ENCODE measurements around the gene HIC1. TPM values are rescaled to one million over a fixed set of nuclear protein-coding genes. Genes with fewer than 3 reads are reported as not detected.

HIC1 gene
- total and polyA plus RNA-seq, 9 of the 15 experiments (the other 6 are each of a cell fraction or from before 2014, with no cell fraction given): 0.01 to 2.5 (median 0.18) TPM

DNA sequence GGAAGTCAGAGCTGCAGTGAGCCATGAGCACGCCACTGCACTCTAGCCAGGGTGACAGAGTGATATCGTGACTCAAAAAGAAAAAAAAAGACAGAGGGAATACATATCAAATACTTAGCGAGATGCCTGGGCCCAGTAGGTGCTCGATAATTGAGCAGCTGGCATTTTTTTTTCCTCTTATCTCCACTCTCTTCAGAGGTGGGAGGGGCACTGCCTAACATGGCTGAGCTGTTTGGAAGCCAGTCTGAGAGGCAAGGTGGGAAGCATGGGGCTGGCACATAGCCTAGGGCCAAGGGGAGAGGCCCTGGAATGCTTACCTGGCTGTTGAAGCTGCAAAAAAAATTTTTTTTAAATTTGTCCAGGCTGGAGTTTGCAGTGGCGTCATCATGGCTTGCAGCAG is 38.4 kb downstream of the HIC1 start (continued):
- TF ChIP-seq, protein P1, sequence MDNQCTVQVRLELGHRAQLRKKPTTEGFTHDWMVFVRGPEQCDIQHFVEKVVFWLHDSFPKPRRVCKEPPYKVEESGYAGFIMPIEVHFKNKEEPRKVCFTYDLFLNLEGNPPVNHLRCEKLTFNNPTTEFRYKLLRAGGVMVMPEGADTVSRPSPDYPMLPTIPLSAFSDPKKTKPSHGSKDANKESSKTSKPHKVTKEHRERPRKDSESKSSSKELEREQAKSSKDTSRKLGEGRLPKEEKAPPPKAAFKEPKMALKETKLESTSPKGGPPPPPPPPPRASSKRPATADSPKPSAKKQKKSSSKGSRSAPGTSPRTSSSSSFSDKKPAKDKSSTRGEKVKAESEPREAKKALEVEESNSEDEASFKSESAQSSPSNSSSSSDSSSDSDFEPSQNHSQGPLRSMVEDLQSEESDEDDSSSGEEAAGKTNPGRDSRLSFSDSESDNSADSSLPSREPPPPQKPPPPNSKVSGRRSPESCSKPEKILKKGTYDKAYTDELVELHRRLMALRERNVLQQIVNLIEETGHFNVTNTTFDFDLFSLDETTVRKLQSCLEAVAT (IDR thresholded peaks at IDR 0.05): no peak
- no peak for TF ChIP-seq YBX1 (IDR thresholded peaks at IDR 0.05)

DNA sequence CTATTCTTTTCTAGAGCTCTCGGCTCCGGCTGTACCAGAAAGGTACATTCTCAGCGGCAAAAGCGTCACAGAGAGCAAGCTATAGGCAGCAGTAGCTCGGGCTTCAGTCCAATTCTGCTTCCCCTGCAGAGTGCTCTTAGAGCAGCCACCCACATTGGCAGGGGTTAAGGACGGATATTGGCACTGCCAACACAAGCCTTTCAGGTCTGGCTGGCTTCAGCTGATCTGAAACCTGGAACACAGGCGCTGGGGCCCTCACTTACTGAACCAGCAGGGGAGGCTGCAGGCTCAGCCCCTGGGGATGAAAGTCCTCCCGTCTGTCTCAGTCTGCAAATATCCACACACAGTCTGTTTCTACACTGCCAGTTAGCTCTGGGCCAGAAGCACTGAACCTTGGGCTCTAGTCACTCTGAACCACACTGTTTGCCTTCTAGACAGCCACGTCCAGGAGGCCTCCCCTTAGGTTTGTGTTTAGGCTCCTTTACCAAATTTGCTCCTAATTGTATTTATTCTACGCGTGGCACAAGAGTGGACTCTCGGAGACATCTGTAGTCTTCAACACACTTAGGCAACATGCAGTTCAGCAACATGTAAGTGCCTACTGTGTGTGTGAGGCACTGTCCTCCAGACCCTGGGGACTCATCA is 40.1 kb downstream of the HIC1 start:
- WGBS (ENCODE audit: insufficient coverage, low coverage, missing lambda C conversion rate): 72% methylated on average over 11 of the region's 12 CpGs
- peak; percentile 69 for ATAC-seq
- Histone ChIP-seq H3K4me3 (no peak overlapping the region), H3K9me3 (replicated peaks; ENCODE audit: control insufficient read depth, insufficient read depth, low read depth, low read length) (no peaks in the 10 kb centered on the region), H3K36me3 (ENCODE audit: control insufficient read depth, insufficient read depth, low read length) (0 out of 3 replicates have a peak, but pooled peaks cover 4% of the 10 kb centered on the region), H2AFZ (ENCODE audit: low read depth, low read length) (no peak overlapping the region), H3K79me2 (ENCODE audit: control insufficient read depth, insufficient read depth, low read length) (no peaks in the 10 kb centered on the region), H3K9ac (ENCODE audit: insufficient read depth in 1 of 2, low read depth in 2 of 2, low read length in 2 of 2) (no peak overlapping the region), H3K27me3 (ENCODE audit: control insufficient read depth in 2 of 2, insufficient read depth in 2 of 2, low read length in 2 of 2) (no peaks in the 10 kb centered on the region), H3K9me1 (ENCODE audit: control insufficient read depth, insufficient read depth, low read length) (peaks cover 4% of the 10 kb centered on the region), H3K27ac (ENCODE audit: extremely low read depth, low read depth, low read length) (no peak overlapping the region), H3K4me1 (replicated peaks in 1 of 2; ENCODE audit: control insufficient read depth in 2 of 2, insufficient read depth in 2 of 2, low read length in 2 of 2) (peaks cover 0 to 6% of the 10 kb centered on the region in 2 experiments; a peak in 3 of 5 replicates), H3K4me2 (ENCODE audit: insufficient read depth, low read length) (no peak overlapping the region), H4K20me1 (replicated peaks; ENCODE audit: control insufficient read depth, insufficient read depth, low read length) (no peaks in the 10 kb centered on the region)
- intact Hi-C loops (cut with micrococcal nuclease): no loop called here
- in situ Hi-C loops (cut with MboI): no loop called here
- DNase-seq (ENCODE audit: extremely low read depth in 1 of 4, low spot score in 3 of 4): peak in 1 of 4 experiments; percentile 10
- POLR2A ChIA-PET: interaction anchor here (0.8 kb wide), 1 partner anchor 8 kb away, joined by 5 read pairs; no protein-coding TSS in a partner anchor
- no TSS peak for BruUV-seq (replicated peaks)
- FAIRE-seq: no peak
- CTCF ChIA-PET (ENCODE audit: low intra/inter-chr PET ratio): no interaction called here
- TF ChIP-seq RAD21 (CRISPR knock-in tag; conservative IDR thresholded peaks at IDR 0.05 in 1 of 2, IDR thresholded peaks at IDR 0.05 in 1 of 2): peak in 1 of 2 experiments; percentile 42; a peak in 2 of 4 replicates
- TF ChIP-seq, protein P2, sequence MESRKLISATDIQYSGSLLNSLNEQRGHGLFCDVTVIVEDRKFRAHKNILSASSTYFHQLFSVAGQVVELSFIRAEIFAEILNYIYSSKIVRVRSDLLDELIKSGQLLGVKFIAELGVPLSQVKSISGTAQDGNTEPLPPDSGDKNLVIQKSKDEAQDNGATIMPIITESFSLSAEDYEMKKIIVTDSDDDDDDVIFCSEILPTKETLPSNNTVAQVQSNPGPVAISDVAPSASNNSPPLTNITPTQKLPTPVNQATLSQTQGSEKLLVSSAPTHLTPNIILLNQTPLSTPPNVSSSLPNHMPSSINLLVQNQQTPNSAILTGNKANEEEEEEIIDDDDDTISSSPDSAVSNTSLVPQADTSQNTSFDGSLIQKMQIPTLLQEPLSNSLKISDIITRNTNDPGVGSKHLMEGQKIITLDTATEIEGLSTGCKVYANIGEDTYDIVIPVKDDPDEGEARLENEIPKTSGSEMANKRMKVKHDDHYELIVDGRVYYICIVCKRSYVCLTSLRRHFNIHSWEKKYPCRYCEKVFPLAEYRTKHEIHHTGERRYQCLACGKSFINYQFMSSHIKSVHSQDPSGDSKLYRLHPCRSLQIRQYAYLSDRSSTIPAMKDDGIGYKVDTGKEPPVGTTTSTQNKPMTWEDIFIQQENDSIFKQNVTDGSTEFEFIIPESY (CRISPR knock-in tag; IDR thresholded peaks at IDR 0.05): peak; percentile 79
- TF ChIP-seq, protein P3, sequence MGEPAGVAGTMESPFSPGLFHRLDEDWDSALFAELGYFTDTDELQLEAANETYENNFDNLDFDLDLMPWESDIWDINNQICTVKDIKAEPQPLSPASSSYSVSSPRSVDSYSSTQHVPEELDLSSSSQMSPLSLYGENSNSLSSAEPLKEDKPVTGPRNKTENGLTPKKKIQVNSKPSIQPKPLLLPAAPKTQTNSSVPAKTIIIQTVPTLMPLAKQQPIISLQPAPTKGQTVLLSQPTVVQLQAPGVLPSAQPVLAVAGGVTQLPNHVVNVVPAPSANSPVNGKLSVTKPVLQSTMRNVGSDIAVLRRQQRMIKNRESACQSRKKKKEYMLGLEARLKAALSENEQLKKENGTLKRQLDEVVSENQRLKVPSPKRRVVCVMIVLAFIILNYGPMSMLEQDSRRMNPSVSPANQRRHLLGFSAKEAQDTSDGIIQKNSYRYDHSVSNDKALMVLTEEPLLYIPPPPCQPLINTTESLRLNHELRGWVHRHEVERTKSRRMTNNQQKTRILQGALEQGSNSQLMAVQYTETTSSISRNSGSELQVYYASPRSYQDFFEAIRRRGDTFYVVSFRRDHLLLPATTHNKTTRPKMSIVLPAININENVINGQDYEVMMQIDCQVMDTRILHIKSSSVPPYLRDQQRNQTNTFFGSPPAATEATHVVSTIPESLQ (CRISPR knock-in tag; IDR thresholded peaks at IDR 0.05): no peak
- no peak for TF ChIP-seq HDGF (IDR thresholded peaks at IDR 0.05)
- TF ChIP-seq, protein P4, sequence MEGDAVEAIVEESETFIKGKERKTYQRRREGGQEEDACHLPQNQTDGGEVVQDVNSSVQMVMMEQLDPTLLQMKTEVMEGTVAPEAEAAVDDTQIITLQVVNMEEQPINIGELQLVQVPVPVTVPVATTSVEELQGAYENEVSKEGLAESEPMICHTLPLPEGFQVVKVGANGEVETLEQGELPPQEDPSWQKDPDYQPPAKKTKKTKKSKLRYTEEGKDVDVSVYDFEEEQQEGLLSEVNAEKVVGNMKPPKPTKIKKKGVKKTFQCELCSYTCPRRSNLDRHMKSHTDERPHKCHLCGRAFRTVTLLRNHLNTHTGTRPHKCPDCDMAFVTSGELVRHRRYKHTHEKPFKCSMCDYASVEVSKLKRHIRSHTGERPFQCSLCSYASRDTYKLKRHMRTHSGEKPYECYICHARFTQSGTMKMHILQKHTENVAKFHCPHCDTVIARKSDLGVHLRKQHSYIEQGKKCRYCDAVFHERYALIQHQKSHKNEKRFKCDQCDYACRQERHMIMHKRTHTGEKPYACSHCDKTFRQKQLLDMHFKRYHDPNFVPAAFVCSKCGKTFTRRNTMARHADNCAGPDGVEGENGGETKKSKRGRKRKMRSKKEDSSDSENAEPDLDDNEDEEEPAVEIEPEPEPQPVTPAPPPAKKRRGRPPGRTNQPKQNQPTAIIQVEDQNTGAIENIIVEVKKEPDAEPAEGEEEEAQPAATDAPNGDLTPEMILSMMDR (IDR thresholded peaks at IDR 0.05 in 2 of 3, conservative IDR thresholded peaks at IDR 0.05 in 1 of 3; ENCODE audit: insufficient read depth in 2 of 3, low read depth in 1 of 3, low read length in 3 of 3): peak; percentile 26 to 36 (median 33); a peak in 2 of 6 replicates
- TF ChIP-seq, protein P5, sequence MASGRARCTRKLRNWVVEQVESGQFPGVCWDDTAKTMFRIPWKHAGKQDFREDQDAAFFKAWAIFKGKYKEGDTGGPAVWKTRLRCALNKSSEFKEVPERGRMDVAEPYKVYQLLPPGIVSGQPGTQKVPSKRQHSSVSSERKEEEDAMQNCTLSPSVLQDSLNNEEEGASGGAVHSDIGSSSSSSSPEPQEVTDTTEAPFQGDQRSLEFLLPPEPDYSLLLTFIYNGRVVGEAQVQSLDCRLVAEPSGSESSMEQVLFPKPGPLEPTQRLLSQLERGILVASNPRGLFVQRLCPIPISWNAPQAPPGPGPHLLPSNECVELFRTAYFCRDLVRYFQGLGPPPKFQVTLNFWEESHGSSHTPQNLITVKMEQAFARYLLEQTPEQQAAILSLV (tag; IDR thresholded peaks at IDR 0.05): no peak
- TF ChIP-seq HMG20B (CRISPR knock-in tag; IDR thresholded peaks at IDR 0.05): no peak

Data from K562 (cell line).